Nephron progenitor cell (in vitro differentiated cells): Measurements from ENCODE around the gene CLPTM1.
"Not testable (repeated sequence)": the region's sequence is repeated elsewhere in the genome, so short reads cannot be mapped to it uniquely, and the experiment has no call there.

Experiments
- DNase-seq: peaks from one replicate; pipeline ENCODE4 v3.0.0; 2021
- H3K27ac Mint-ChIP-seq: 2 replicates; pipeline ENCODE4 v1.8.0; 2021; ENCODE audit warnings: mild to moderate bottlenecking, moderate library complexity, mixed read lengths
- H3K27me3 Mint-ChIP-seq: 2 replicates; pipeline ENCODE4 v1.8.0; 2021; ENCODE audit warnings: mild to moderate bottlenecking, low read depth, mixed read lengths; ENCODE audit not compliant: poor library complexity
- H3K36me3 Mint-ChIP-seq: 2 replicates; pipeline ENCODE4 v1.8.0; 2021; ENCODE audit warnings: low read depth, mixed read lengths
- H3K4me1 Mint-ChIP-seq: 2 replicates; pipeline ENCODE4 v1.8.0; 2021; ENCODE audit warnings: mixed read lengths
- H3K4me3 Mint-ChIP-seq: 2 replicates; pipeline ENCODE4 v1.8.0; 2021; ENCODE audit warnings: mild to moderate bottlenecking, moderate library complexity, mixed read lengths
- H3K9me3 Mint-ChIP-seq: 2 replicates; pipeline ENCODE4 v1.8.0; 2021; ENCODE audit warnings: mild to moderate bottlenecking, moderate library complexity, mixed read lengths
- TF ChIP-seq, protein P1 (sequence below): fragments of 200-600 bp; sonication (generic); IDR thresholded peaks from 2 replicates; pipeline ENCODE4 v1.5.0; 2021; ENCODE audit warnings: antibody characterized with exemption

The CLPTM1 gene

DNA sequence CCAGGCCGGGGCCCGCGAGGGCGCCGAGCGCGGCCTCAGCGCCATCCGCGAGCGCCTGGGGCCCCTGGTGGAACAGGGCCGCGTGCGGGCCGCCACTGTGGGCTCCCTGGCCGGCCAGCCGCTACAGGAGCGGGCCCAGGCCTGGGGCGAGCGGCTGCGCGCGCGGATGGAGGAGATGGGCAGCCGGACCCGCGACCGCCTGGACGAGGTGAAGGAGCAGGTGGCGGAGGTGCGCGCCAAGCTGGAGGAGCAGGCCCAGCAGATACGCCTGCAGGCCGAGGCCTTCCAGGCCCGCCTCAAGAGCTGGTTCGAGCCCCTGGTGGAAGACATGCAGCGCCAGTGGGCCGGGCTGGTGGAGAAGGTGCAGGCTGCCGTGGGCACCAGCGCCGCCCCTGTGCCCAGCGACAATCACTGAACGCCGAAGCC, 46.3 kb upstream of the CLPTM1 start:
- no peak overlapping the region for H3K4me3 Mint-ChIP-seq
- H3K27me3 Mint-ChIP-seq = peaks cover 11% of the 10 kb centered on the region
- H3K36me3 Mint-ChIP-seq = no peaks in the 10 kb centered on the region
- H3K4me1 Mint-ChIP-seq = peaks cover 47% of the 10 kb centered on the region
- no peak for DNase-seq
- H3K27ac Mint-ChIP-seq = no peak overlapping the region
- TF ChIP-seq, protein P1, sequence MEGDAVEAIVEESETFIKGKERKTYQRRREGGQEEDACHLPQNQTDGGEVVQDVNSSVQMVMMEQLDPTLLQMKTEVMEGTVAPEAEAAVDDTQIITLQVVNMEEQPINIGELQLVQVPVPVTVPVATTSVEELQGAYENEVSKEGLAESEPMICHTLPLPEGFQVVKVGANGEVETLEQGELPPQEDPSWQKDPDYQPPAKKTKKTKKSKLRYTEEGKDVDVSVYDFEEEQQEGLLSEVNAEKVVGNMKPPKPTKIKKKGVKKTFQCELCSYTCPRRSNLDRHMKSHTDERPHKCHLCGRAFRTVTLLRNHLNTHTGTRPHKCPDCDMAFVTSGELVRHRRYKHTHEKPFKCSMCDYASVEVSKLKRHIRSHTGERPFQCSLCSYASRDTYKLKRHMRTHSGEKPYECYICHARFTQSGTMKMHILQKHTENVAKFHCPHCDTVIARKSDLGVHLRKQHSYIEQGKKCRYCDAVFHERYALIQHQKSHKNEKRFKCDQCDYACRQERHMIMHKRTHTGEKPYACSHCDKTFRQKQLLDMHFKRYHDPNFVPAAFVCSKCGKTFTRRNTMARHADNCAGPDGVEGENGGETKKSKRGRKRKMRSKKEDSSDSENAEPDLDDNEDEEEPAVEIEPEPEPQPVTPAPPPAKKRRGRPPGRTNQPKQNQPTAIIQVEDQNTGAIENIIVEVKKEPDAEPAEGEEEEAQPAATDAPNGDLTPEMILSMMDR = no peak
- no peaks in the 10 kb centered on the region for H3K9me3 Mint-ChIP-seq

DNA sequence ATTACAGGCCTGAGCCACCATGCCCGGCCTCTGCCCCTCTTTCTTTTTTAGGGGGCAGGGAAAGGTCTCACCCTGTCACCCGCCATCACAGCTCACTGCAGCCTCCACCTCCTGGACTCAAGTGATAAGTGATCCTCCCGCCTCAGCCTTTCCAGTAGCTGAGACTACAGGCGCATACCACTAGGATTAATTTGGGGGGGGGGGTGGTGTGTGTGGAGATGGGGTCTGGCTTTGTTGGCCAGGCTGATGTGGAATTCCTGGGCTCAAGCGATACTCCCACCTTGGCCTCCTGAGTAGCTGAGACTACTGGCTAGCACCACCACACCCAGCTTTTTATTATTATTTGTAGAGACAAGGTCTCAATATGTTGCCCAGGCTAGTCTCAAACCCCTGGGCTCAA, 45.4 kb upstream of the CLPTM1 start:
- TF ChIP-seq, protein P1 = no peak
- no peaks in the 10 kb centered on the region for H3K9me3 Mint-ChIP-seq
- H3K27ac Mint-ChIP-seq = no peak overlapping the region
- H3K4me3 Mint-ChIP-seq = no peak overlapping the region
- H3K36me3 Mint-ChIP-seq = no peaks in the 10 kb centered on the region
- no peak for DNase-seq
- H3K27me3 Mint-ChIP-seq = peaks cover 7% of the 10 kb centered on the region
- H3K4me1 Mint-ChIP-seq = peaks cover 50% of the 10 kb centered on the region

DNA sequence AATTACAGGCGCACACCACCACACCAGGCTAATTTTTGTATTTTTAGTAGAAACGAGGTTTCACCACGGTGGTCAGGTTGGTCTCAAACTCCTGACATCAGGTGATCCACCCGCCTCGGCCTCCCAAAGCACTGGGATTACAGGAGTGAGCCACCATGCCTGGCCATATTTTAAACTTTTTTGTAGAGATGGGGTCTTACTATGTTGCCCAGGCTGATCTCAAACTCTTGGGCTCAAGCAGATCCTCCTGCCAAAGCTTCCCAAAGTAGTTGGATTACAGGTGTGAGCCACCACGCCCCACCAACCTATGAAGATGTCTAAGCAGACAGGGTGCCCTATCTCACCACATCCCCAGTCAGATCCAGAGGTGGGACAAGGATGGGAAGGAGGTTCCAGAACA, 43.3 kb upstream of the CLPTM1 start:
- H3K4me1 Mint-ChIP-seq = peaks cover 37% of the 10 kb centered on the region
- H3K9me3 Mint-ChIP-seq, H3K27me3 Mint-ChIP-seq, H3K36me3 Mint-ChIP-seq, H3K4me3 Mint-ChIP-seq, DNase-seq, H3K27ac Mint-ChIP-seq: not testable (repeated sequence)

DNA sequence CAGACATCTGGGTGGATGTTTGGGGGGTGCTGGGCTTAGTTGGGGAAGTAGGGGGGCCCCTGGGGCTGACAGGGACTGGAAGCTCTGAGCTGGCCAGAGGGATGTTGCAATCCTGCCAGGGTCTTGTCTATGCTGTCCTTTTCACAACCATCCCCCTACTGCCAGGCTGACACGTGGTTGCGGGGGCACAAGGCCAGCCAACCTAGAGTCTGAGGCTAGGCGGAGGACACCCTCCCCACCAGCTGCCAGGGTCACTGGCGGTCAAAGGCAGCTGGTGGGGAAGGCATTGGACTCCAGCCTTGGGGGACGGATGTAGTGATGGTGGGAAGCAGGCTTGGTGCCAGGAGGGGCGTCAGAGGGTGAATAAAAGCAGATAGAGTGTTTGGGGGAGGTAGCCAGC, 42.3 kb upstream of the CLPTM1 start:
- no peaks in the 10 kb centered on the region for H3K36me3 Mint-ChIP-seq
- H3K27ac Mint-ChIP-seq = no peak overlapping the region
- no peaks in the 10 kb centered on the region for H3K9me3 Mint-ChIP-seq
- TF ChIP-seq, protein P1 = no peak
- peaks cover 3% of the 10 kb centered on the region for H3K27me3 Mint-ChIP-seq
- no peak for DNase-seq
- H3K4me1 Mint-ChIP-seq = peaks cover 35% of the 10 kb centered on the region
- no peak overlapping the region for H3K4me3 Mint-ChIP-seq

DNA sequence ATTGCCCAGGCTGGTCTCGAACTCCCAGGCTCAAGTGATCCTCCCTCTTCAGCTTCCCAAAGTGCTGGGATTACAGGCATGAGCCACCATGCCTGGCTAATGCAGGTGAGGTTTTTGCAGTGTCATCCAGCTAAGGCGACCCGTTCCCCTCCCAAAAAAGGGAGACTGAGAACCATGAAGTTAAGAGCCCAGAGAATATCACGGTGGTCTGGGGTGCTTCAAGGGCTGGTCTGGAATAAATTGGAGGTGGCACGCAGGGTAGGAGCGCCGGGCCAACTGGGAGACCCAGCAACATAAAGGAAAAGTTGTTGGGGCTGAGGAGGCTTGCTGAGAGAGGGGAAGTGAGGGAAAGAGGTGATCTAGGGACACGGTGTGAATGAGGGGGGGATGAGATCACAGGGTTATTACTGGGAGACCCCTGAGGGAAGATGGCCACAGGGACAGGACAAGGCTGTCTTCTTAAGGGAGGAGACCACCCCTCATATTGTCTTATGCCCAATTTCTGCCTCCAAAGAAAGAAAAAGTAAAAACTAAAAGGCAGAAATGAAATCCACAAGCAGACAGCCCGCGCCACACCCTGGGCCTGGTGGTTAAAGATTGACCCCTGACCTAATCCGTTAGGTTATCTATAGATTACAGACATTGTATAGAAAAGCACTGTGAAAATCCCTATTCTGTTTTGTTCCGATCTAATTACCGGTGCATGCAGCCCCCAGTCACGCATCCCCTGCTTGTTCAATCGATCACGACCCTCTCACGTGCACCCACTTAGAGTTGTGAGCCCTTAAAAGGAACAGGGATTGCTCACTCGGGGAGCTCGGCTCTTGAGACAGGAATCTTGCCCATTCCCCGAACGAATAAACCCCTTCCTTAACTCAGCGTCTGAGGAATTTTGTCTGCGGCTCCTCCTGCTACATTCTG, 41.4 kb upstream of the CLPTM1 start:
- H3K4me1 Mint-ChIP-seq = peaks cover 31% of the 10 kb centered on the region
- H3K9me3 Mint-ChIP-seq, DNase-seq, H3K27me3 Mint-ChIP-seq, H3K27ac Mint-ChIP-seq, H3K36me3 Mint-ChIP-seq: not testable (repeated sequence)
- peak overlapping the region; percentile 94 for H3K4me3 Mint-ChIP-seq

DNA sequence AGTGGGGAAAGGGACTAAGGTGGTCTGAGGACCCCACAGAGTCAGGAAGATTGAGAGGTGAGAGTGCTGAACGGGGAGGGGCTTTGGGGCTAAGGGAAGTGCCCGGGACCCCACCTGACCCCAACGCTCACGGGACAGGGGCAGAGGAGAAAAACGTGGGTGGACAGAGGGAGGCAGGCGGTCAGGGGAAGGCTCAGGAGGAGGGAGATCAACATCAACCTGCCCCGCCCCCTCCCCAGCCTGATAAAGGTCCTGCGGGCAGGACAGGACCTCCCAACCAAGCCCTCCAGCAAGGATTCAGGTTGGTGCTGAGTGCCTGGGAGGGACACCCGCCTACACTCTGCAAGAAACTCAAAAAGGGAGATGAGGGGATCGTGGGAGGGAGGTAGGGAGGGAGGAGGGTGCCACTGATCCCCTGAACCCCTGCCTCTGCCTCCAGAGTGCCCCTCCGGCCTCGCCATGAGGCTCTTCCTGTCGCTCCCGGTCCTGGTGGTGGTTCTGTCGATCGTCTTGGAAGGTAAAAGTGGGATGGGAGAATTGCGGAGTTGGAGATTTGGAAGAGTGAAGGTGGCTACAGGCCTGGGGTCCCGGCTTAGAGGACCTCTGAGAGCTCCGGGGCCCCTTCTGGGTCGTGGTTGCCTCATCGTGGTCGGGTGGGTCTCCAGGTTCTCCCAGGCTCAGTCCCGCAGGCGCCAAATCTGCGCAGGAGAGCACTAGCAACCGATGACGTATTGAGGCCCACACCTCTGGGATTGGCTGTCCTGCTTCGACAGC, 40.6 kb upstream of the CLPTM1 start, which contains the start of gene APOC1:
Gene APOC1 (plus strand): TSS at position 176 of the 774 bp plus-strand sequence. CDS start 284 bp downstream, at position 460.
- Mint-ChIP-seq H3K4me3 (peak within 1 kb of the TSS; percentile 94), H3K4me1 (peaks cover 31% of the 10 kb centered on the region), H3K27ac (peak within 1 kb of the TSS; percentile 99)
- H3K36me3 Mint-ChIP-seq, H3K9me3 Mint-ChIP-seq, H3K27me3 Mint-ChIP-seq: not testable (repeated sequence)
- peak; percentile 87 for DNase-seq

DNA sequence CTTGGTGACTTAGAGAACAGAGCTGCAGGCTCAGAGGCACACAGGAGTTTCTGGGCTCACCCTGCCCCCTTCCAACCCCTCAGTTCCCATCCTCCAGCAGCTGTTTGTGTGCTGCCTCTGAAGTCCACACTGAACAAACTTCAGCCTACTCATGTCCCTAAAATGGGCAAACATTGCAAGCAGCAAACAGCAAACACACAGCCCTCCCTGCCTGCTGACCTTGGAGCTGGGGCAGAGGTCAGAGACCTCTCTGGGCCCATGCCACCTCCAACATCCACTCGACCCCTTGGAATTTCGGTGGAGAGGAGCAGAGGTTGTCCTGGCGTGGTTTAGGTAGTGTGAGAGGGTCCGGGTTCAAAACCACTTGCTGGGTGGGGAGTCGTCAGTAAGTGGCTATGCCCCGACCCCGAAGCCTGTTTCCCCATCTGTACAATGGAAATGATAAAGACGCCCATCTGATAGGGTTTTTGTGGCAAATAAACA, 30.9 kb upstream of the CLPTM1 start:
- Mint-ChIP-seq H3K4me3 (no peak overlapping the region), H3K36me3 (no peaks in the 10 kb centered on the region), H3K4me1 (peaks cover 22% of the 10 kb centered on the region), H3K27ac (no peak overlapping the region), H3K9me3 (no peaks in the 10 kb centered on the region), H3K27me3 (peaks cover 7% of the 10 kb centered on the region)
- TF ChIP-seq, protein P1 = no peak
- DNase-seq = no peak
